H1 (cell line): ENCODE data around the gene ASCC1. TPM values are rescaled to one million over a fixed set of nuclear protein-coding genes. Genes with fewer than 3 reads are reported as not detected.

Experiments used
- CTCF ChIA-PET: fragments of 300-600 bp; sonication (Branson Sonifier 250); formaldehyde crosslinking; loops from one replicate; lab custom pipeline; 2021; ENCODE audit not compliant: partially characterized antibody; lab: Charles Lee
- POLR2A ChIA-PET: fragments of 300-600 bp; sonication (Branson Sonifier 250); formaldehyde crosslinking; loops from one replicate; lab custom pipeline; 2021; ENCODE audit warnings: inconsistent platforms; ENCODE audit not compliant: partially characterized antibody; lab: Charles Lee
- DNase-seq, 2 experiments: peaks; one replicate each; pipeline versions ENCODE4 v3.0.0 to v3.0.0-alpha.2; 2010 to 2022; ENCODE audit warnings: low spot score in 2 of 2, low read depth in 1 of 2, mixed read lengths in 1 of 2
- FAIRE-seq: peaks from 2 replicates; lab custom pipeline; 2011; peaks lifted over from hg19 to GRCh38; lab: Jason Lieb, UNC
- H2AFZ ChIP-seq: 2 replicates; pipeline ENCODE4 v1.8.1; 2012; ENCODE audit warnings: low read length, inconsistent platforms
- H2AK5ac ChIP-seq: 2 replicates; pipeline ENCODE4 v1.6.1; 2013; ENCODE audit warnings: low read depth, low read length
- H2BK120ac ChIP-seq: replicated peaks from 2 replicates; pipeline ENCODE3; 2013; ENCODE audit warnings: low read depth, low read length, inconsistent platforms
- H2BK12ac ChIP-seq: 2 replicates; pipeline ENCODE4 v1.6.1; 2013; ENCODE audit warnings: low read depth, low read length
- H2BK15ac ChIP-seq: 2 replicates; pipeline ENCODE4 v1.6.1; 2013; ENCODE audit warnings: low read length
- H2BK20ac ChIP-seq: 2 replicates; pipeline ENCODE4 v1.6.1; 2013; ENCODE audit warnings: low read length
- H2BK5ac ChIP-seq: 2 replicates; pipeline ENCODE4 v1.6.1; 2013; ENCODE audit warnings: low read depth, low read length
- H3K14ac ChIP-seq: 2 replicates; pipeline ENCODE4 v1.6.1; 2013; ENCODE audit warnings: inconsistent platforms; ENCODE audit not compliant: insufficient read length
- H3K18ac ChIP-seq: 2 replicates; pipeline ENCODE4 v1.6.1; 2013; ENCODE audit warnings: low read length; ENCODE audit errors: extremely low read depth
- H3K23ac ChIP-seq: 2 replicates; pipeline ENCODE4 v1.6.1; 2013; ENCODE audit warnings: inconsistent platforms; ENCODE audit not compliant: insufficient read length
- H3K23me2 ChIP-seq: 2 replicates; pipeline ENCODE4 v1.6.1; 2013; ENCODE audit warnings: low read depth, low read length
- H3K27ac ChIP-seq: 2 replicates; pipeline ENCODE4 v1.6.1; 2011; ENCODE audit warnings: low read depth, low read length, inconsistent platforms
- H3K27me3 ChIP-seq, 4 experiments: replicated peaks in 1 of 4; 1 replicate in 1 of 4; 2 replicates in 3 of 4; pipeline versions ENCODE4 v1.6.1 to v1.8.1; 2011 to 2013; ENCODE audit warnings: low read length in 3 of 4, mild to moderate bottlenecking in 3 of 4, inconsistent platforms in 2 of 4, mixed read lengths in 2 of 4, moderate library complexity in 1 of 4; ENCODE audit not compliant: control insufficient read depth in 3 of 4, insufficient read depth in 3 of 4; ENCODE audit errors: extremely low read depth in 1 of 4
- H3K36me3 ChIP-seq, 4 experiments: 2 replicates each; pipeline versions ENCODE4 v1.6.1 to v1.8.1; 2011 to 2013; ENCODE audit warnings: mild to moderate bottlenecking in 4 of 4, low read length in 3 of 4, moderate library complexity in 2 of 4, control low read depth in 1 of 4, inconsistent platforms in 1 of 4; ENCODE audit not compliant: insufficient read depth in 4 of 4, control insufficient read depth in 2 of 4
- H3K4ac ChIP-seq: replicated peaks from 2 replicates; pipeline ENCODE3; 2013; ENCODE audit warnings: low read length, low read depth, mixed read lengths, inconsistent platforms; ENCODE audit not compliant: insufficient read length
- H3K4me1 ChIP-seq, 4 experiments: replicated peaks in 1 of 4; 1 replicate in 1 of 4; 2 replicates in 3 of 4; pipeline versions ENCODE4 v1.6.1 to v1.8.1; 2011 to 2013; ENCODE audit warnings: low read length in 3 of 4, inconsistent platforms in 2 of 4, mixed read lengths in 1 of 4; ENCODE audit not compliant: insufficient read depth in 4 of 4, control insufficient read depth in 3 of 4
- H3K4me2 ChIP-seq, 2 experiments: 2 replicates each; pipeline versions ENCODE4 v1.6.1 to v1.8.1; 2011 to 2013; ENCODE audit warnings: low read depth in 2 of 2, low read length in 2 of 2, control low read depth in 1 of 2, inconsistent platforms in 1 of 2, mild to moderate bottlenecking in 1 of 2; ENCODE audit not compliant: insufficient read depth in 1 of 2
- H3K4me3 ChIP-seq, 4 experiments: fragments of 200-600, 300-600 bp in 1 of 4; sonication (generic), shearing (Covaris generic), sonication (Bioruptor Twin) in 1 of 4; 2 replicates each; pipeline versions ENCODE4 v1.5.1 to v1.8.1; 2011 to 2016; ENCODE audit warnings: low read length in 4 of 4, low read depth in 3 of 4, control low read depth in 2 of 4, inconsistent platforms in 2 of 4, mild to moderate bottlenecking in 2 of 4, mixed read lengths in 1 of 4, moderate library complexity in 1 of 4; ENCODE audit not compliant: insufficient read depth in 2 of 4; ENCODE audit errors: extremely low read depth in 1 of 4
- H3K56ac ChIP-seq: replicated peaks from 2 replicates; pipeline ENCODE3; 2013; ENCODE audit warnings: low read depth, mild to moderate bottlenecking, mixed read lengths, low read length, inconsistent platforms; ENCODE audit not compliant: insufficient read length
- H3K79me1 ChIP-seq: 2 replicates; pipeline ENCODE4 v1.6.1; 2013; ENCODE audit warnings: low read depth, low read length, control low read depth
- H3K79me2 ChIP-seq, 2 experiments: 2 replicates each; pipeline versions ENCODE4 v1.6.1 to v1.8.1; 2012 to 2013; ENCODE audit warnings: low read length in 2 of 2, mild to moderate bottlenecking in 2 of 2, inconsistent platforms in 1 of 2; ENCODE audit not compliant: insufficient read depth in 2 of 2, control insufficient read depth in 1 of 2
- H3K9ac ChIP-seq, 4 experiments: replicated peaks in 1 of 4; 1 replicate in 1 of 4; 2 replicates in 3 of 4; pipeline versions ENCODE4 v1.6.1 to v1.8.1; 2011 to 2013; ENCODE audit warnings: low read depth in 3 of 4, low read length in 3 of 4, control low read depth in 2 of 4, mild to moderate bottlenecking in 2 of 4, moderate library complexity in 2 of 4, inconsistent platforms in 1 of 4; ENCODE audit errors: extremely low read depth in 1 of 4
- H3K9me3 ChIP-seq, 2 experiments: 2 replicates each; pipeline versions ENCODE4 v1.6.1 to v1.8.1; 2012 to 2013; ENCODE audit warnings: mild to moderate bottlenecking in 2 of 2, moderate library complexity in 2 of 2, control low read depth in 1 of 2, inconsistent platforms in 1 of 2, low read depth in 1 of 2, low read length in 1 of 2, mixed read lengths in 1 of 2; ENCODE audit not compliant: insufficient read depth in 2 of 2
- H4K20me1 ChIP-seq, 2 experiments: replicated peaks in 1 of 2; 2 replicates each; pipeline versions ENCODE3 to v1.8.1; 2011 to 2013; ENCODE audit warnings: inconsistent platforms in 2 of 2, low read length in 2 of 2, mild to moderate bottlenecking in 1 of 2; ENCODE audit not compliant: insufficient read depth in 2 of 2, control insufficient read depth in 1 of 2
- H4K5ac ChIP-seq: 2 replicates; pipeline ENCODE4 v1.6.1; 2013; ENCODE audit warnings: low read length, low read depth, mixed read lengths, inconsistent platforms; ENCODE audit not compliant: insufficient read length
- H4K8ac ChIP-seq: 2 replicates; pipeline ENCODE4 v1.8.0; 2013; ENCODE audit warnings: mild to moderate bottlenecking, moderate library complexity, low read length, inconsistent platforms; ENCODE audit not compliant: insufficient read depth; ENCODE audit errors: extremely low read depth
- H4K91ac ChIP-seq: replicated peaks from 2 replicates; pipeline ENCODE3; 2013; ENCODE audit warnings: low read length, mixed read lengths, inconsistent platforms; ENCODE audit not compliant: insufficient read length
- BCL11A ChIP-seq, 2 experiments: IDR thresholded peaks; one replicate each; pipeline ENCODE4 v1.6.1; 2011; ENCODE audit warnings: low read depth in 2 of 2, low read length in 2 of 2, mild to moderate bottlenecking in 2 of 2
- KDM1A ChIP-seq: fragments of 200-600, 300-600 bp; sonication (generic); IDR thresholded peaks from 2 replicates; pipeline ENCODE4 v1.7.1; 2016; ENCODE audit warnings: mild to moderate bottlenecking, low read length, borderline replicate concordance
- WGBS, 2 experiments: shearing (Covaris generic) in 1 of 2; methylation state at CpG; one replicate each; pipeline versions ENCODE4 v1.1.6 to v1.1.7; 2013 to 2015; ENCODE audit warnings: low lambda C conversion rate in 2 of 2, mixed read lengths in 2 of 2, inconsistent platforms in 1 of 2, low coverage in 1 of 2, missing lambda C conversion rate in 1 of 2; ENCODE audit not compliant: insufficient replicate concordance in 2 of 2, insufficient coverage in 1 of 2, insufficient read length in 1 of 2; ENCODE audit errors: extremely low coverage in 1 of 2, missing lambda C conversion rate in 1 of 2; 5-methylcytosine and 5-hydroxymethylcytosine counted together
- polyA plus RNA-seq, 7 experiments: library from polyadenylated mRNA; depleted of rRNA in 3 of 7; stranded (reverse) in 5 of 7; unstranded in 2 of 7; fragments of >200 nt in 5 of 7; fragments of 200-250 nt in 2 of 7; gene quantifications; 1 replicate in 5 of 7; 2 replicates in 1 of 7; 4 replicates in 1 of 7; pipeline versions ENCODE4 v1.2.1 to v1.2.3, GENCODE V29; 2011 to 2013; ENCODE audit warnings: missing spikeins in 2 of 7, mixed read lengths in 2 of 7
- total RNA-seq: library from RNA; stranded (reverse); fragmentation: NEBNext Ultra II Directional; extraction: Animal tissue kit (Norgen Biotek cat#: 25700); gene quantifications from 2 replicates; pipeline ENCODE4 v1.2.1, GENCODE V29; 2021

The ASCC1 gene
- total and polyA plus RNA-seq, 2 of the 8 experiments (the other 6 are each of a cell fraction or from before 2014, with no cell fraction given) = 25.6 to 35.8 TPM

- H3K9ac ChIP-seq = no peak overlapping the region
- no peak overlapping the region for H3K14ac ChIP-seq
- H3K23ac ChIP-seq = no peak overlapping the region
- DNase-seq = no peak
- H2AK5ac ChIP-seq = peak overlapping the region; percentile 39; the same call in 1 of the 2 replicates
- no peak overlapping the region for H3K4me3 ChIP-seq
- H4K91ac ChIP-seq = no peak overlapping the region
- peak overlapping the region; percentile 8; the same call in 1 of the 2 replicates for H2AFZ ChIP-seq
- no peaks in the 10 kb centered on the region; a peak in 1 of 7 replicates for H3K27me3 ChIP-seq
- peak overlapping the region; percentile 29 for H4K5ac ChIP-seq
- H3K4me2 ChIP-seq = no peak overlapping the region
- peak overlapping the region; percentile 10 for H3K56ac ChIP-seq
- 0 out of 2 replicates have a peak overlapping the region, but pooled peaks have one; percentile 57 for H4K8ac ChIP-seq
- WGBS, 2 experiments = 85% methylated on average over 4 of the region's 4 CpGs; no CpG with 5 or more reads in 1 of the 2 experiments
- no peaks in the 10 kb centered on the region for H3K79me2 ChIP-seq
- H3K36me3 ChIP-seq = no peaks in the 10 kb centered on the region
- H3K79me1 ChIP-seq = no peaks in the 10 kb centered on the region
- peak overlapping the region; percentile 61; the same call in 1 of the 2 replicates for H2BK20ac ChIP-seq
- peak overlapping the region; percentile 78 for H3K18ac ChIP-seq
- no peaks in the 10 kb centered on the region for H4K20me1 ChIP-seq
- no peak overlapping the region for H3K27ac ChIP-seq
- H3K23me2 ChIP-seq = no peaks in the 10 kb centered on the region
- no peak overlapping the region for H3K4ac ChIP-seq
- no peaks in the 10 kb centered on the region for H3K9me3 ChIP-seq
- H2BK5ac ChIP-seq = peak overlapping the region; percentile 66; the same call in 1 of the 2 replicates
- POLR2A ChIA-PET = interaction anchor here (1.5 to 4.4 kb wide), 4 partner anchors 27 to 33 kb away, joined by 4 to 20 read pairs (median 10); partner anchors contain the start of genes ANAPC16, ASCC1 and DDIT4
- peaks cover 0 to under 1% (median under 1%) of the 10 kb centered on the region in 4 experiments; a peak in 4 of 7 replicates for H3K4me1 ChIP-seq
- no peak overlapping the region for H2BK120ac ChIP-seq
- no peak for FAIRE-seq
- CTCF ChIA-PET = interaction anchor here (0.7 to 1.7 kb wide), 4 partner anchors 33 to 910 kb away, joined by 3 to 5 read pairs (median 4); no protein-coding TSS in a partner anchor
- peak overlapping the region; percentile 88; the same call in 1 of the 2 replicates for H2BK15ac ChIP-seq
- TF ChIP-seq KDM1A (no peak), BCL11A (IDR thresholded peaks at IDR 0.05; ENCODE audit: low read depth in 2 of 2, low read length in 2 of 2) (no peak)
- peak overlapping the region; percentile 60; the same call in 1 of the 2 replicates for H2BK12ac ChIP-seq
Observed at GRCh38 chr10:72242675-72243074, 26.6 kb upstream of the ASCC1 start.
